Measurements from ENCODE around the gene LRRK2.
"Not testable (repeated sequence)": the region's sequence is repeated elsewhere in the genome, so short reads cannot be mapped to it uniquely, and the experiment has no call there.

The LRRK2 gene

DNA sequence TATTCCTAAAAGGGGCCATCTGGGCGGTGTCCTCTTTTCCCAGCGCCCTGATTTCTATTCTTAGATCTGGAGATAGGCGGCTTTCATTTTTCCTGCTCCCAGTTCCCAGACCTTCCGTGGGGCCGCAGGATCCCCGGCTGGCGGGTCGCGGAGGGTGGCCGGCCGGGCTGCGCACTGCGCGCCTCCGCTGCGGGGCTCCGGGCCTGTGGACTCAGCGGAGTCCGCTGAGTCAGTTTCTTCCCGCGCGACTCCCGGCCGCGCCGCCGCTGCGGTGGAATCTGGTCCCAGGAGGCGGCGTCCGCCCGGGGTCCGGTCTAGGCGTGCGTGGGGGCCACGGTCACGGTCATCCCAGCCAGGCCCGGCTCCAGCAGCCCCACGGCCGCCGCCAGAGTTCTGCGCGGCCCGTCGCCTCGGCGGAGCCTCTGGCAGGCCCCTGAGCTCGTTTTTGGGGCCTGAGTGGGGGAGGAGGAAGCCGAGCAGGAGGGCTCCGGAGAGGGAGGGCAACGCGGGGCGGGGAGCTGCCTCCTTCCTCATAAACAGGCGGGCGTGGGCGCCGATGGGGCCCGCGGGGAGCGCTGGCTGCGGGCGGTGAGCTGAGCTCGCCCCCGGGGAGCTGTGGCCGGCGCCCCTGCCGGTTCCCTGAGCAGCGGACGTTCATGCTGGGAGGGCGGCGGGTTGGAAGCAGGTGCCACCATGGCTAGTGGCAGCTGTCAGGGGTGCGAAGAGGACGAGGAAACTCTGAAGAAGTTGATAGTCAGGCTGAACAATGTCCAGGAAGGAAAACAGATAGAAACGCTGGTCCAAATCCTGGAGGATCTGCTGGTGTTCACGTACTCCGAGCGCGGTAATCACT is at the start of gene LRRK2:
TSS of gene LRRK2 (plus strand) at position 559 of the 853 bp plus-strand sequence. CDS start at position 694, 135 bp downstream.
- peak; percentile 13 for DNase-seq

GRCh38 chr12:40175045-40175444 is 49.8 kb upstream of the LRRK2 start:
- DNase-seq = no peak

GRCh38 chr12:40175489-40175888 is 49.3 kb upstream of the LRRK2 start:
- DNase-seq = no peak

DNA sequence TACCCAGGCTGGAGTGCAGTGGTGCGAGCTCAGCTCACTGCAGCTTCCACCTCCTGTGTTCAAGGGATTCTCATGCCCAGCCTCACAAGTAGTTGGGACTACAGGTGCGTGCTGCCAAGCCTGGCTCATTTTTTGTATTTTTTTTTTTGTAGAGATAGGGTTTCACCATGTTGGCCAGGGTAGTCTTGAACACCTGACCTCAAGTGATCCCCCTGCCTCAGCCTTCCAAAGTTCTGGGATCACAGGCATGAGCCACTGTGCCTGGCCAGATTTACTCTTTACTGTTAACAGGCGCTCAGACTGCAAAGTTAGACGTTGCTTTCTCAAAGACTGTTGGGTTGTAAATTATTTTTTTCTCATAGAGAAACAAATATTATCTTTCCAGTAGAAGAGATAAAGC is 46.1 kb upstream of the LRRK2 start:
- no peak for DNase-seq

DNA sequence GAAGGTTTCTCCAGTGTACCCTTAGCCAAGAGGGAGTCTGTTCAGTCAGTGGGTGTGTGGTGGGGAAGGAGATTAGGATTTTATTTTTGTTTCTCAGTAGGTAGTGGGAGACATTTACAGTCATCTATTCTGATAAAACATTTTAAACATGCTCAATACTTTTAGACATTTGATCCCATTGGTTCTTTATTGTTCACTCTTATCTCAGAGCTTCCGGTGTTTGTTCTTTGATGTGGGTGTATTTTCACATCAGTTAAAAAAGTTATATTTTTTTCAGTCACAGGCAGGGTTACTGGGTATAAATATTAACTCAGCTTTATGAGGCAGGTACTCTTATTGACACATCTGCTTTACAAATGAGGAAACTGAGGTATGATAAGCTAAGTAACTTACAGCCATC is 43.3 kb upstream of the LRRK2 start:
- no peak for DNase-seq

DNA sequence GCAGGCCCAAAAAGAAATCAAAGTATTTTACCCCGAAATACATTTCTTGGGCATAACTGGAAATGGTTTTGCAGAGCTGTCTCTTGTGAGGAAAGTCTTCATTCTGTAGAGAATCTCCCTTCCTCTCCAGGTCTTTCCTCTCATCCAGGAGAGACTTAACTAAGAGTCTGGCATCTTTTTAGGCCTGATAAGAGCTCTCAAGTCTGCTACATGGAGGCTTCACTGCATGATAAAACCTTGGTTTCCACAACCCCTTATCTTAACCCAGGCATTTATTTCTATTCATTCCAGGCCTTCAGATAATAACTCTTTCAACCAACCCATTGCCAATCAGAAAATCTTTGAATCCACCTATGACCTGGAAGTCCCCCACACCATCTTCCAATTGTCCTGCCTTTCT is 41.1 kb upstream of the LRRK2 start:
- DNase-seq = no peak

DNA sequence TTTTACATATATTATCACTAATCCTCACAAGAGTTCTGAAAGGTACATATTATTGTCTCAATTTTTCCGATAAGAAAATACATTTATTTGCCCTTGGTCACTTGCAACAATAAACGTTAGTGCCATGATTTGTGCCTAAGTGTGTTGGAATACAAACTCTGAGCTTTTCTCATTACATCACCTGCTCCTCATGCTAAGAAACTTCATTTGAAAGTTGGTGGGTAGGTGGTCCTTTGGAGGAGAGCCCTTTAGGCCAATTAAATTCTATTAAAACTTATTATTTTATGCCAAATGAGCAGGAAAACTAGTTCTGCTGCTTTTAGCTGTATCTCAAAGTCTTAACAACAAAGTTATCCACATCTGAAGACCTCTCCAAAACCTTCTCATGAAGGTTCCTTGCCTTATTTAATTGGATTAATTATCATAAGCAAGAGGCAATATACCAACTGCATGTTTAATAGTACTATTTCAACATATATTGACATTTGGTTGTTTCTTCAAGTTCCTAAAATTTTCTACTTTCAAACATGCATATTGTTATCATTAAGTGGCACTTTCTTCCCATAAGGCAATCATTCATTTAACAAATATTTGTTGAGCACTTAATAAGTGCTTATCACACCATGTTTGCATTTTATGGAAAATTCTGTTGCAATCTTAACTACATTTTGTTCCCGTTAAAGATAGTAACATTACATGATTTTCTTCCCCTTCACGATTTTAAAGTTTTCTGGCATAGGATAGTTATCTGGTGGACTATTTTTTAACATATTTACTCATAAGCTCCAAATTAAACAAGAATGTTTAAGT is 40.1 kb upstream of the LRRK2 start:
- no peak for DNase-seq

- DNase-seq = no peak
Observed at GRCh38 chr12:40185303-40185693, 39.5 kb upstream of the LRRK2 start.

GRCh38 chr12:40188558-40189320 is 36.1 kb upstream of the LRRK2 start:
- DNase-seq = no peak

DNA sequence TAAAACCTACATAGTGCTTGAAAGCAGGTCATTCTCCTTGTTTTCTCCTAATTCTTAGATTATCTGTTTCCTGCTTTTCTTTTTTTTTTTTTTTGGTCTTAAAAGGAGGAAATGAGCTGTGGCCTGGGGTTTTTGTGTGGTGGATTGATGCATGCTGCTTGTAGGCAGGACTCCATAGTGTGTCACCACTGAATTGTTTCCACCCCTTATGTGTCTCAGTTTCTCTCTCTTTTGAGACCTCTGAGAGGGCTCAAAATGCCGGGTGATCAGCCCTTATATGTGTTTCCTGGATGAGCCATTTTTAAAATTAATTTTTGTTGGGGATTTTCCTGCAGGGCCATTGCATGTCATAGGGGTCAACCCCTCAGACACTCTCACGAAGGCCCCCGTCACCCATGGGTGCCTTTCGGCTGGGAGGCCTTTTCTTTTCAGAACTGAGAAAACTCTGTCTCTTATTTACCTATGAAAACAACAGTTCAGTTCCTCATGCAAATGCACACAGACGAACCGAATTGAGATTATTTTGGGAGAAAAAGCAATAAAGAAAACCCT is 32.0 kb upstream of the LRRK2 start:
- no peak for DNase-seq

GRCh38 chr12:40194846-40195245 is 30.0 kb upstream of the LRRK2 start:
- no peak for DNase-seq

GRCh38 chr12:40197590-40197989 is 27.2 kb upstream of the LRRK2 start:
- no peak for DNase-seq

DNA sequence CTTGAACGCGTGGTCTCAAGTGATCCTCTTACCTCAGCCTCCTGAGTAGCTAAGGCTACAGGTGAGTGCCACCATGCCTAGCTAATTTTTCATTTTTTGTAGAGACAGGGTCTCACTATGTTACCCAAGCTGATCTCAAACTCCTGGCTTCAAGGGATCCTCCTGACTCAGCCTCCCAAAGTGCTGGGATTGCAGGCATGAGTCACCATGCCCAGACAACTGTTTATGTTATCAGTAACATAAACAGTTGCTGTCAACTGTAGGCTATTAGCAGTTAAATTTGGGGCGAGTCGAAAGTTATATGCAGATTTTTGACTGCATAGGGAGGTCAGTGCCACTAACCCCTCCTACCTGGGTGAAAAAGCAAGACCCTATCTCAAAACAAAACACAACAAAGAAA is 26.2 kb upstream of the LRRK2 start:
- DNase-seq = peak; percentile 25

DNA sequence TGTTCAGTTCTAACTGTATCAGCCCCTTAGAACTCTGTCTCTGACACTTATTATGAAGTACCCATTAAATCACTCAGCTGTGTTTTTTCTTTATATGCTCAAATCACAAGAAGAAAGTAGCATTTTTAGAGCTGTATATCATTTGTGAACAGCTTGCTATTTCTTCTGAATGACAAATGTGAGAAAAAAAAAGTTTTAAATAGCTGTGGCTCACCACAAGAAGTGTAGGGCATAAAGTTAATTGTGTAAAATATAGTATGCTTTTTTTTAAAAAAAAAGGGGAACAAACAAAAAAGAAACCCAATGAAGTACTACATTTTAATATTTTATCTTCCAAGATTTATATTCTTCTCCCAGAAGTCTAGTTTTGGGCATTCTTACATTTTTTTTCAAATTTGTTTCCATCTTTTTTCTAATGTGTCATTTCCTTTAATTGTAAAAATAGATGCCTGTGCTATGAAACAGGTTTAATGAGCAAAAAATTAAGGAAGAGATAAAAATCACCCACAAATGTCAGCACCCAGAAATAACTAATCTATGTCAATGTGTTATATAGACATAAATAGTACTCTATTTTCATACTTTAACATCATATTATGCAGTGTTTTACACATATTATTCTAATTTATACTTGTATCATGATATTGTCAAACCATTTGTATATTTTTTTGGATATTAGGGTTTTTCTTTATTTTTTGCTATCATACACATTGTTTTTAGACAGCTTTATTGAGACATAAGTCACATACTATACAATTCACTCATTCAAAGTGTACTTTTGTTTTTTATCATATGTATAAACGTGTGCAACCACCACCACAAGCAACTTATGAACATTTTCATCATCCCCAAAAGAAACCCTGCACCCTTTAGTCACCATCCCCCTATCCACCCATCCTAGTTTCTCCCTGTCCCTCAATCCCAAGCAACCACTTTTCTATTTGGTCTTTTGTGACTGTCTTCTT is 22.4 kb upstream of the LRRK2 start:
- no peak for DNase-seq

DNA sequence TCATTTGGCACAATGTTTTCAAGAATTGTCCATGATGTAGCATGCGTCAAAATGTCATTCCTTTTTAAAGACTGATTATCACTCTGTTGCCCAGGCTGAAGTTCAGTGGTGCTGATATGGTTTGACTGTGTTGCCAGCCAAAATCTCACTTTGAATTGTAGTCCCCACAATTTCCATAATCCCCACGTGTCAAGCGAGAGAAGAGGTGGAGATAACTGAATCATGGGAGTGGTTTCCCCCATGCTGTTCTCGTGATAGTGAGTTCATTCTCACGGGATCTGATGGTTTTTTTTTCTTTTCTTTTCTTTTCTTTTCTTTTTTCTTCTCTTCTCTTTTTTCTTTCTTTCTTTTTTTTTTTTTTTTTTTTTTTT is 21.8 kb upstream of the LRRK2 start:
- no peak for DNase-seq

- no peak for DNase-seq
Observed at GRCh38 chr12:40204337-40204736, 20.5 kb upstream of the LRRK2 start.

DNA sequence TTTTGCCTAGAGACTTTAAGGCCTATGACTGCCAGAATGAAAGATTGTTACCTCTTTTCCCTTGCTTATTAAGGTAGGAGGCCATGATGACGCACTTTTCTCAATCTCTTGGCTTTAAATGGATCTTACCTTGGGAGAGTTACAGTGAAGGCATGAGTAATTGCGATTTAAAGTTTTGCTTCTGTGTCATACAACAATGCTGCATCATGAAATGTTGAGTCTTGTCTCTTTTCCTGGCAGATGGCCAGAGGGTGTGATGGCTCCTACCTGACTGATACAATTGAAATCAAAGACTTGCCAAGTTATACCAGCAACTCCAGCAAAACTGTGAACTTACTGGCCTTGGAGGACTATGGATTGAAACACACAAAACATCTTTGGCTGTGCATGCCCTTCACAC is 17.2 kb upstream of the LRRK2 start:
- no peak for DNase-seq

DNA sequence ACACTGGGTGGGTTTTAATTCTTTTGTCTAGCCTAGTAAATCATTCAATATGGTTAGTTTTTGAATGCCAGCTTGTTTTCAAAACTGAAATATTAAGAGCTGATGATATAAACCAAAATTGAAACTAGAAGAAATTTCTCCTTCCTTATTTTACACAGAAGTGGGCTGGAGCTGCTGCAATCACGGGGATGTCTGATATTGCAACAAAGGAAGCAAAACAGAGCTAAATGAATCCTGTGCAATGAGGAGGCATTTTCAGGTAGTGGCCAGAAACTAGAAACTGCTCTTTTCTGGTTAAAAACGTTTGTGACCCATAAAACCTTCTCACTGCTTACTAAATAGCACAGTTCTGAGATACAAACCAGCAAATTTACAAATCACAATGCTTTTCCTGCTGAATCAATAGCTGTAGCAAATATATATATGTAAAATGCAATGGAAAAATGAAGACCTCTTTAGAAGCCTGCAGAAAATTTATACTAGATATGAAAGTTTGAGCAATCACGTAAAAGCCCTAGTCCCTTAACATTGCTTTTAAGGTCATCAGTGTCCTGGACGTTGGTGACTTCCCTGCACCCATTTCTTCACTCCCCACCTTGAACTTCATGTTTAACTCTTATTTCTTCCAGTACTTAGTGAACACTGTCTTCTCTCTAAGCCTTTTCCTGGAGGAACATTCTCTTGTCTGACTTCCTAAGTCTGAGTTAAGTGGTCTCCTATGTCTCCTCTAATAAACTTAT is 15.9 kb upstream of the LRRK2 start:
- DNase-seq = no peak

DNA sequence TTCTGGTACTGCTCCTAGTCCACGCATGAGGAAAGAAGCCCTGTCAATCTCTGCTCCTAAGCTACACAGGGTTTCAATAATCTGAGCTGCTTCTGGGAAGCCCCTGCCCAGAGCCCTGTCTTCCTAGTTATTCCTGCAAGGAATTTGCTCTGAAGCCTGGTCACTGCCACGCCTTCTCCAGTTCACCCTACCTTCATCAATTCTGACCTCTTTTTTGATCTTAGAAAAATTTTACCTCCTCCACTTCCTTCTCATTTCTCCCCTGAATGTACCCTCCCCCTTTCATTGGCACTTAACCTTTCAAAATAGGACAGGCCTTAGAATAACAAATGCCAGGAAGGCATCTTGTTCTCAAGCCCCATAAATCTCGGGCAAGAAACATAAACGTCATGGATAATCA is 14.9 kb upstream of the LRRK2 start:
- DNase-seq = no peak

GRCh38 chr12:40211186-40211585 is 13.6 kb upstream of the LRRK2 start:
- DNase-seq = not testable (repeated sequence)

DNA sequence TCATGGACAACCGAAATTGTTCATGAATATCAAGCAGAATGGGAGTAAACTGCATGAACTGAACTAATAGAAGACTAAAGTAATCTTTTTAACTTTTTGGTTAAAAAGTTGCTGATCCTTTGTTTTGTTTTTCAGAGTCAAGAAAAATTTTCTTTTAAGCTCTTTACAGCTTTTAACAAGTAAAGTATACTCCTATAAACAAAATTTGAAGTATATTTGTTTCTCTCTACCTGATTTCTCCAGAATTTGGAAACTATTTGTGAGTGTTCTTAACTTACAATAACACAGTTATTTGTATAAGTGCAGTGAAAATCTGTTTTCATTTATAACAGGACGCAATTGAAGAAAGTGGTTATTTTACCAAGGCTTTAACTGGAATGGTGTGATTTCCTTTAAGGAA is 12.2 kb upstream of the LRRK2 start:
- no peak for DNase-seq

Data from NCI-H226 (cell line).